ENCODE data around the gene LUZP1. TPM values are rescaled to one million over a fixed set of nuclear protein-coding genes. Genes with fewer than 3 reads are reported as not detected.

The LUZP1 gene
- polyA plus RNA-seq, 1 of the 3 experiments (the other 2 are of a cell fraction), result 8.9 TPM

GRCh38 chr1:23193391-23194118, 24.9 kb upstream of the LUZP1 start (continued):
- no peak for TF ChIP-seq REST (IDR thresholded peaks at IDR 0.05; ENCODE audit: low read depth, low read length)

- 89% methylated on average over 3 of the region's 3 CpGs for WGBS (ENCODE audit: low lambda C conversion rate)
- Histone ChIP-seq H3F3A (replicated peaks; ENCODE audit: insufficient read depth) (peaks cover 27% of the 10 kb centered on the region), H3K27ac (ENCODE audit: low read depth in 2 of 2, low read length in 1 of 2) (no peak overlapping the region), H3K9ac (no peak overlapping the region), H3K79me2 (ENCODE audit: insufficient read depth) (no peaks in the 10 kb centered on the region), H3K4me2 (no peak overlapping the region), H2AFZ (ENCODE audit: low read depth) (no peak overlapping the region), H3K27me3 (ENCODE audit: insufficient read depth) (no peaks in the 10 kb centered on the region), H4K20me1 (ENCODE audit: insufficient read depth) (no peaks in the 10 kb centered on the region), H3K4me3 (ENCODE audit: low read depth in 2 of 2, low read length in 1 of 2) (no peak overlapping the region), H3K9me3 (no peaks in the 10 kb centered on the region), H3K36me3 (replicated peaks in 1 of 2; ENCODE audit: control insufficient read depth in 1 of 2, insufficient read depth in 2 of 2, low read length in 1 of 2) (no peaks in the 10 kb centered on the region), H3K4me1 (ENCODE audit: control insufficient read depth in 1 of 2, insufficient read depth in 2 of 2, low read depth in 1 of 2, low read length in 1 of 2) (peaks cover 4 to 12% of the 10 kb centered on the region in 2 experiments; a peak in 3 of 4 replicates), H3K9me2 (no peaks in the 10 kb centered on the region)
- ChIA-PET POLR2A (no interaction called here), CTCF (interaction anchor here (0.6 to 3.4 kb wide), 5 partner anchors 16 to 226 kb away, joined by 3 to 15 read pairs (median 4); no protein-coding TSS in a partner anchor)
- DNase-seq, result no peak
- TF ChIP-seq TAF1 (IDR thresholded peaks at IDR 0.05; ENCODE audit: borderline replicate concordance, low read depth, low read length), result no peak
- TF ChIP-seq TEAD4 (IDR thresholded peaks at IDR 0.05; ENCODE audit: borderline replicate concordance, insufficient read depth), result no peak
- no peak for TF ChIP-seq MAX (IDR thresholded peaks at IDR 0.05; ENCODE audit: low read depth)
- no peak for TF ChIP-seq MEF2A (IDR thresholded peaks at IDR 0.05; ENCODE audit: borderline replicate concordance, low read depth)
- TF ChIP-seq REST (IDR thresholded peaks at IDR 0.05; ENCODE audit: low read depth, low read length), result no peak
- TF ChIP-seq ELF1 (IDR thresholded peaks at IDR 0.05), result no peak
- TF ChIP-seq USF2 (IDR thresholded peaks at IDR 0.05; ENCODE audit: borderline replicate concordance, low read depth, low read length), result no peak
- no peak for TF ChIP-seq GATA2 (CRISPR knock-in tag; IDR thresholded peaks at IDR 0.05)
- no peak for TF ChIP-seq CTCF (IDR thresholded peaks at IDR 0.05)
- no peak for TF ChIP-seq RFX5 (IDR thresholded peaks at IDR 0.05; ENCODE audit: low read length)
- no peak for TF ChIP-seq NRF1 (IDR thresholded peaks at IDR 0.05; ENCODE audit: low read depth, low read length)
Measured at GRCh38 chr1:23191199-23191598, 22.5 kb upstream of the LUZP1 start.
